Dendritic cell treated with granulocyte-macrophage colony-stimulating factor and Interleukin-4, amounts not matched to agents 40 ng/mL and 50 ng/mL, for 4 days (primary cell): ENCODE measurements around the gene PER1.
A peak's percentile ranks its signal among the peaks of the same experiment; 100 is the strongest.
"Not testable (repeated sequence)": the region's sequence is repeated elsewhere in the genome, so short reads cannot be mapped to it uniquely, and the experiment has no call there.

Source experiments
- H3K27ac Mint-ChIP-seq: one replicate; pipeline ENCODE4 v1.8.0; 2022; ENCODE audit warnings: mild to moderate bottlenecking, mixed read lengths
- H3K27me3 Mint-ChIP-seq: one replicate; pipeline ENCODE4 v1.8.0; 2022; ENCODE audit warnings: mild to moderate bottlenecking, mixed read lengths
- H3K36me3 Mint-ChIP-seq: one replicate; pipeline ENCODE4 v1.8.0; 2022; ENCODE audit warnings: low read depth, mixed read lengths
- H3K4me1 Mint-ChIP-seq: one replicate; pipeline ENCODE4 v1.8.0; 2022; ENCODE audit warnings: low read depth, mixed read lengths
- H3K4me3 Mint-ChIP-seq: one replicate; pipeline ENCODE4 v1.8.0; 2022; ENCODE audit warnings: mild to moderate bottlenecking, moderate library complexity, mixed read lengths
- H3K9me3 Mint-ChIP-seq: one replicate; pipeline ENCODE4 v1.8.0; 2022; ENCODE audit warnings: mixed read lengths
- intact Hi-C: fragments of 100-400 bp; cut with micrococcal nuclease; formaldehyde crosslinking; loops from one replicate; pipeline ENCODE4 v1.15.0; 2022

PER1 gene

GRCh38 chr17:8176197-8176940 is 24.2 kb upstream of the PER1 start, which contains the start of gene TMEM107:
TSS of gene TMEM107 (minus strand) at chr17:8176380. CDS start at chr17:8176286, 94 bp downstream.
- peak within 1 kb of the TSS; percentile 91 for H3K4me3 Mint-ChIP-seq
- H3K9me3 Mint-ChIP-seq: no peaks in the 10 kb centered on the region
- peaks cover 9% of the 10 kb centered on the region for H3K36me3 Mint-ChIP-seq
- H3K27me3 Mint-ChIP-seq: peaks cover 1% of the 10 kb centered on the region
- H3K4me1 Mint-ChIP-seq: peaks cover 56% of the 10 kb centered on the region
- intact Hi-C loops: no loop called here
- H3K27ac Mint-ChIP-seq: peak within 1 kb of the TSS; percentile 96

- Mint-ChIP-seq H3K4me3 (peak overlapping the region; percentile 91), H3K27ac (peak overlapping the region; percentile 96), H3K27me3 (no peaks in the 10 kb centered on the region), H3K36me3 (peaks cover 9% of the 10 kb centered on the region), H3K9me3 (no peaks in the 10 kb centered on the region), H3K4me1 (peaks cover 51% of the 10 kb centered on the region)
- intact Hi-C loops: no loop called here
These were observed 23.6 kb upstream of the PER1 start for GRCh38 chr17:8175795-8176196.

GRCh38 chr17:8173871-8174322 is 21.7 kb upstream of the PER1 start:
- Mint-ChIP-seq H3K36me3 (peaks cover 9% of the 10 kb centered on the region), H3K27me3 (no peaks in the 10 kb centered on the region), H3K4me3 (peak overlapping the region; percentile 74), H3K9me3 (no peaks in the 10 kb centered on the region), H3K27ac (peak overlapping the region; percentile 96), H3K4me1 (peaks cover 48% of the 10 kb centered on the region)
- intact Hi-C loops: no loop called here

DNA sequence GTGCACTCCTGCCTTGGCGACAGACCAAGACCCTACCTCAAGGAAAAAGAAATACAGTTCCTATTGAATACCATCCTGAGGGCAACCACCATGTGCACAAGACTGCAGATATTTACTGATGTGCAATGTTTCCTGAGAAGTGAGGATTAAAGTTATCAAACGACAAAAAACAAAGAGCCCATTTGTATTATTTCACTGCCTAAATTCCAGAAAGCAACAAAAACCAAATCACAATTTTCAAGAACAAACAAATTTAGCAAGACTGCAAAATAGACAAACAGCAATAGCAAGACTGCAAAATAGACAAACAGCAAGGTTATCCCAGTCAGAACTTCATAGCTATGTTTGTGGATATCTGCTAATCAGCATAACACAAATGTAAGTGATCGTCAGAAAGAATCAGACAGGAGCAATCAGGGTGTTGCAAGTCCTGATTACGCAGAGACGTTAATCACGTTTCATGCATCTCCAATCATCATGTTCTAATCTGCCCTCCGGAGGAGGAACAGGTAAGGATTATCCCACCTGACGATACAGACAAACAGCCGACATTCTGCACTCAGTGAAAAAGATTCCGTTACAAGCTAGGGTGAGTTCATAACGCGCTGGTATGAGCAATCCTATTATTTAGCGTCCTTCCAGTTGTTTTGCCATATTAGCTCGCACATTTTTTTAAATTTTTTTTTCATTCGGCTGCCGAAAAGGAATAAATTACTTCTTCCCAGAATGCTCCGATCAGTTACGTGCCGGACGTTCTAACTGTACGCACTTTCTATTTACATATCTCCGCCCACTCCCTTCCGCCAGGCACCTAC is 21.1 kb upstream of the PER1 start:
- peaks cover 48% of the 10 kb centered on the region for H3K4me1 Mint-ChIP-seq
- peak overlapping the region; percentile 74 for H3K4me3 Mint-ChIP-seq
- H3K36me3 Mint-ChIP-seq: peaks cover 9% of the 10 kb centered on the region
- H3K27me3 Mint-ChIP-seq: no peaks in the 10 kb centered on the region
- no peaks in the 10 kb centered on the region for H3K9me3 Mint-ChIP-seq
- intact Hi-C loops: no loop called here
- peak overlapping the region; percentile 96 for H3K27ac Mint-ChIP-seq

GRCh38 chr17:8170186-8170585 is 18.0 kb upstream of the PER1 start:
- H3K4me1 Mint-ChIP-seq: peaks cover 30% of the 10 kb centered on the region
- H3K36me3 Mint-ChIP-seq, H3K27me3 Mint-ChIP-seq, H3K27ac Mint-ChIP-seq, intact Hi-C loops, H3K4me3 Mint-ChIP-seq, H3K9me3 Mint-ChIP-seq: not testable (repeated sequence)

DNA sequence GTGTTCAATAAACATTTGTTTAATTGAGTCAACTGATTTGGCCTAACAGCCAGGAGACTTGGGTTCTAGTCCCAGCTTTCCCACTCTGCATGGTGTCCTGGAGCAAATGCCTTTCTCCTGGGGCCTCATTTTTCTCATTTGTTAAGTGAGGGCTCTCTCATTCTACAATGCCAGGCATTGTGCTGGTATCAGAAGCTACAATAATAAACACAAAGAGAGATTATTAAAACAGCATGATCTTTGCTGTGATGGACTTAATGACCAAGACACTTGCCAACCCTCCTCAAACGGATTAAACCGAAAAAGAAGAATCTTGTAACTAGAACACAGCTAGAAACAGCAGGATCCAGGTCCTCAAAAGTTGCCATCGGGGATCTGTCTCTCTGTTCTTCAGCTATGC is 15.3 kb upstream of the PER1 start:
- intact Hi-C loops: no loop called here
- peaks cover 34% of the 10 kb centered on the region for H3K4me1 Mint-ChIP-seq
- H3K27me3 Mint-ChIP-seq: no peaks in the 10 kb centered on the region
- no peak overlapping the region for H3K4me3 Mint-ChIP-seq
- H3K36me3 Mint-ChIP-seq: peaks cover 6% of the 10 kb centered on the region
- H3K27ac Mint-ChIP-seq: no peak overlapping the region
- H3K9me3 Mint-ChIP-seq: no peaks in the 10 kb centered on the region

DNA sequence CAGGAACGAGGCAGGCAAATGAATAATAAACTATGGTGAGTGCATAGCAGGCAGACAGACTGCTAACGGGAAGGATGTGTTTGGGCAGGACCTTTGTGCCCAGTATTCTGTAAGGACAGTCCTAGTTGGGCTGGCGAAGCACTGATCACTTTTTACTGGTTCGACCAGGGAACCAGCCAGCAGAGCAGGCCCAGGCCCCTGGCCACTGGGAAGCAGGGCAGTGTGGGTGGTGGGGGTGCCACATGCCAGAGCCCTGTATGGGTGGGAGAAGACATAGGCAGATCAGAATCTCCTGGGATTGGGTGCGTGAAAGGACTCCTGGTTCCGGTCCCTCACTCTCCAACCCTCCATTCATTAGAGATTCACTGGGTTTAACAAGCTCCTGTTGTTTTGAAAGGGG is 14.5 kb upstream of the PER1 start:
- no peaks in the 10 kb centered on the region for H3K9me3 Mint-ChIP-seq
- peak overlapping the region; percentile 30 for H3K27ac Mint-ChIP-seq
- H3K36me3 Mint-ChIP-seq: peaks cover 13% of the 10 kb centered on the region
- no peak overlapping the region for H3K4me3 Mint-ChIP-seq
- H3K4me1 Mint-ChIP-seq: peaks cover 35% of the 10 kb centered on the region
- H3K27me3 Mint-ChIP-seq: no peaks in the 10 kb centered on the region
- intact Hi-C loops: no loop called here

DNA sequence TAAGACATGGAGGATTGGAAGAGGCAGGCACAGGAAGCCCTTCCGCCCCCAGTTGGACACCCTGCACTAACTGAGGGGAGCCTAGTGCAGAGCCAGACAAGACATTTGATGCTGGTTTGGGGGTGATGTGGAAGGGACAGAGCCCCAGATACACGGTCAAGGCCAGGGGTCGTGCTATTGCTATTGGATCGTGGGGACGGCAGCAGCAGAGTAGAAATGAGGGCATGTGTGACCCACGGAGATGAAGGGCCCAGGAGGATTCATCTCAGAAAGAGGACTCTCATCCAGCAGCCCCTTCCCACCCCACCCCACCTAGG is 12.6 kb upstream of the PER1 start:
- H3K27me3 Mint-ChIP-seq: no peaks in the 10 kb centered on the region
- peaks cover 50% of the 10 kb centered on the region for H3K4me1 Mint-ChIP-seq
- no peak overlapping the region for H3K4me3 Mint-ChIP-seq
- no peak overlapping the region for H3K27ac Mint-ChIP-seq
- peaks cover 33% of the 10 kb centered on the region for H3K36me3 Mint-ChIP-seq
- intact Hi-C loops: no loop called here
- no peaks in the 10 kb centered on the region for H3K9me3 Mint-ChIP-seq

GRCh38 chr17:8163978-8164814 is 12.0 kb upstream of the PER1 start:
- intact Hi-C loops: no loop called here
- Mint-ChIP-seq H3K4me1 (peaks cover 56% of the 10 kb centered on the region), H3K4me3 (peak overlapping the region; percentile 78), H3K27me3 (no peaks in the 10 kb centered on the region), H3K27ac (no peak overlapping the region), H3K36me3 (peaks cover 39% of the 10 kb centered on the region), H3K9me3 (no peaks in the 10 kb centered on the region)

- intact Hi-C loops: no loop called here
- H3K4me3 Mint-ChIP-seq: peak overlapping the region; percentile 82
- H3K27me3 Mint-ChIP-seq: no peaks in the 10 kb centered on the region
- peaks cover 63% of the 10 kb centered on the region for H3K4me1 Mint-ChIP-seq
- peaks cover 45% of the 10 kb centered on the region for H3K36me3 Mint-ChIP-seq
- no peaks in the 10 kb centered on the region for H3K9me3 Mint-ChIP-seq
- H3K27ac Mint-ChIP-seq: no peak overlapping the region
These were observed 11.1 kb upstream of the PER1 start for GRCh38 chr17:8162997-8163977.

DNA sequence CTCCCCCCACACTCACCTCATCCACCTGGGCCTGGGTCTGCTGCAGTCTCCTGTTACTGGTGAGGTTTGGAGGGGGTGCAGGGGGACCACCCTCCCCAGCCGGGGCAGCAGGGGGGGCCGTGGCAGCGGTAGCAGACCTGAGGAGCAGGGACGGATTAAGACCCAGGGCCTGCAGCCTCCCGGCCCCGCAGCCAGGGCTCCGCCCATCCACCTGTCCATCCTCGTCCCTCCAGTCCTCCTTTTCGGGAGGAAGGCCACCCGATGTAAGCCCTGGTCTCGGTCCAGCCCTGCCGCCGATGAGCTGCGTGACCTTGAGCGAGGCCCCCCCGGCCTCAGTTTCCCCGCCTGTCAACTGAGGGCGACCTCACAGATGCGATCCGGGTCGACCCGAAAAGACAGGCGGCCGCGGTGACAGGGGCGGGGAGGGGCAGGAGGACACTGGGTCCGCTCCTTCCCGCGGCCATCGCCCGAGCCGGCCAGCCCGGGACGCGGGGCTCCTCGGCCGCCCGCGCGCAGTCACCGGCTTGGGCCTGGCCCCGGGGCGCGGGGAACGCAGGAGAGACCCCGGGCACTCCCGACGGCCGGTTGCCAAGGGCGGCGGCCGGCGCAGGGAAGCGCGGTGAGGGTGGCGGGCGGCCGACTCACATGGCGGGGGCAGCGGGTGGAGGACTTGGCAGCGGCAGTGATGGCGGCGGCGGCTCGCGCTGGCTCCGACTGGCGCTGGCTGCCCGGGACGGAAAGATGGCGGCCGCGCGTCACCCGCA is 10.2 kb upstream of the PER1 start, which contains the start of gene VAMP2:
TSS of gene VAMP2 (minus strand) at position 716 of the 764 bp plus-strand sequence. CDS start at position 647, 69 bp downstream.
- Mint-ChIP-seq H3K36me3 (peaks cover 49% of the 10 kb centered on the region), H3K4me1 (peaks cover 66% of the 10 kb centered on the region), H3K9me3 (no peaks in the 10 kb centered on the region), H3K4me3 (peak within 1 kb of the TSS; percentile 82), H3K27ac (no peak within 1 kb of the TSS), H3K27me3 (no peaks in the 10 kb centered on the region)
- intact Hi-C loops: no loop called here
